GM23248 (cell line): ENCODE measurements around the gene NF1.

Source experiments
- EZH2 ChIP-seq: fragments of 200-600 bp; sonication (generic); IDR thresholded peaks from 2 replicates; pipeline ENCODE4 v1.6.1; 2018; ENCODE audit warnings: antibody characterized with exemption, mild to moderate bottlenecking; ENCODE audit not compliant: insufficient read depth, poor library complexity, severe bottlenecking
- EZH2phosphoT487 ChIP-seq: fragments of 200-600 bp; sonication (generic); IDR thresholded peaks from 2 replicates; pipeline ENCODE4 v1.6.1; 2018; ENCODE audit warnings: antibody characterized with exemption, moderate library complexity, mild to moderate bottlenecking, low read depth; ENCODE audit not compliant: insufficient read depth

DNA sequence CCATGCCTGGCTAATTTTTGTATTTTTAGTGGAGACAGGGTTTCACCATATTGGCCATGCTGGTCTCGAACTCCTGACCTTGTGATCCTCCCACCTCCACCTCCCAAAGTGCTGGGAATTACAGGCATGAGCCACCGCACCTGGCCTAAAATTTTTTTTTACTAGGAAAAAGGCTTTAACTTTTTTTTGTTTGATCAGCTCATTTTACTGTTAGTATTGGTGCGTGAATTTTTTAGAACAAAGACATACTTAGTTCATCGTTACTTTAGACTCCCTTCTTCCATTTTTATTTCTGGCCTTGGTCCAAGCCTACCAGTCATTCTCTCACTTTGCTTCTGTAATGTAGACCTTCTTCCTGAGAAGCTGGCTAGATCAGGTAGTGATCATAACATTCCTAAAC, 271.3 kb downstream of the NF1 start:
- TF ChIP-seq EZH2 (no peak), EZH2phosphoT487 (no peak)
